T47D (cell line): ENCODE results near the gene NCBP1.

ENCODE experiments used
- DNase-seq, 2 experiments: peaks; one replicate each; pipeline versions ENCODE4 v3.0.0 to v3.0.0-alpha.2; 2011 to 2012; ENCODE audit warnings: low read depth in 1 of 2, low spot score in 1 of 2
- JUND ChIP-seq: IDR thresholded peaks from 2 replicates; pipeline ENCODE4 v1.6.1; 2012; ENCODE audit warnings: low read depth
- in situ Hi-C: cut with HindIII; loops from 2 replicates; pipeline ENCODE4 v1.10.0; 2016; ENCODE audit warnings: low sequenced_read_pairs, low pct_unique_long_range_greater_than_20kb

The NCBP1 gene

DNA sequence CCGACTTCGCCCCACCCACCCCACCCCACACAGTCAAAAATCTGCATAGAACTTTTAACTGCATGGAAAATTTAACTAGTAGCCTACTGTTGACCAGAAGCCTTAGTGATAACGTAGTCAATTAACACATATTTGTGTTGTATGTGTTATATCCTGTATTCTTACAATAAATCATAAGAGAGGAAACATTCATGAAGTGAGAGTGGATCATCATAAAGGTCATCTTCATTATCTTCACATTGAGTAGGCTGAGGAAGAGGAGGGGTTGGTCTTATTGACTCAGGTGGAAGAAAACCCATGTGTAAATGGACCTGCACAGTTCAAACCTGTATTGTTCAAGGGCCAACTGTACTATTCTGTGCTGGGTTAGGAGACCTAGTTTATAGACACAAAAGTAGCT is 32.1 kb downstream of the NCBP1 start:
- in situ Hi-C loops: no loop called here
- no peak for TF ChIP-seq JUND

DNA sequence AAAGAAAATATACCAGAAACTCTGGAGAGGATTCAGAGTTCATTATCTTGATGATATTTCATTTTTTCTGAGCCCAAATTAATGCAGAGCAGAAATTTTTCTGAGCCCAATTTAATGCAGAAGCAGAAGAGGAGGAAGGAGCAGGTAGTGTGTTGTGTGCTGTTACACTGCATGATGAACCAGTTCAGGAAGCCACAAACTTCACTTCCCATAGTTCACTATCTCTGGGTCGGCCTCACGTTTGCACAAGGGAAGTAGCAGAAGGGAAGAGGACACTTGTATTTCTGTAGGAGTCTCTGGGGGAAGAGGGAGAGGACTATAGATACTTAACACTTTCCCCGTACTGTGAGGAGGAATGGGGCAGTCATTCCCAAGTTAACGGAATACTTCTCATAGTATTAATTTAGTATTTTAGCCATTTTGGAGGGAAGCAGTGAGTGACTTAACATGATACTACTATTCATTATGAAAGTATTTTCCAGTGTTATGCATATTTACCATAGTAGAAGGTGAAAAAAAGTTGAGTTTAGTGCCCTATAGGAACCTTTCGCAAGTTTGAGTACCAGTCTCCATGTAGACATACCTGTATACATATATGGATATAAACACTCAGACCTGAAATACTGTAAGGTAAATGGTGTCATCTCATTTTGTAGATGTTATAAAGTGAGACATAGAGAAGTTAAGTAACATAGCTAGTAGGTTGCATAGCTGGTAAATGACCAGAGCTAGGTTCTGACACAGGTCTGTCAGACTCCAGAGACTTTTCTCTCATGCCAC is 33.5 kb downstream of the NCBP1 start:
- DNase-seq: no peak
- in situ Hi-C loops: no loop called here
- no peak for TF ChIP-seq JUND

More for the DNA sequence above, 32.1 kb downstream of the NCBP1 start:
- DNase-seq: no peak

DNA sequence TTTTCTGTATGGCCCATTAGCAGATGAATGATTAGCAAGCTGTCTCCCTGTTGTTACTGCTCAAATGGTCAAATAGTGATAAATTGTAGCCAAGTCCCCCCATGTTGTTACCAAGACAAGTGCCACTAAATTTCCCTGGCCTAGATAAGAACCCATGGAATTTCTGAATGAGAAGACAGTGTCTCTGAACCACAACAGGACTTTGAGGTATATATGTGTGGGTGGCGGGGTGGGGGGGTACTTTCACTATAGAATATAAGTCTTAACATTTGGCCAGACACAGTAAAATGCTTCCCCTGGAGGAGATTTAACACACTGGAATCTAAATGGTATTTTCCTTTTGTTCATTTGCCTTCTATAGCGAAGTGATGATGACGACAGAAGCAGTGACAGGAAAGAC is 34.9 kb downstream of the NCBP1 start:
- no peak for DNase-seq
- no peak for TF ChIP-seq JUND
- in situ Hi-C loops: no loop called here

DNA sequence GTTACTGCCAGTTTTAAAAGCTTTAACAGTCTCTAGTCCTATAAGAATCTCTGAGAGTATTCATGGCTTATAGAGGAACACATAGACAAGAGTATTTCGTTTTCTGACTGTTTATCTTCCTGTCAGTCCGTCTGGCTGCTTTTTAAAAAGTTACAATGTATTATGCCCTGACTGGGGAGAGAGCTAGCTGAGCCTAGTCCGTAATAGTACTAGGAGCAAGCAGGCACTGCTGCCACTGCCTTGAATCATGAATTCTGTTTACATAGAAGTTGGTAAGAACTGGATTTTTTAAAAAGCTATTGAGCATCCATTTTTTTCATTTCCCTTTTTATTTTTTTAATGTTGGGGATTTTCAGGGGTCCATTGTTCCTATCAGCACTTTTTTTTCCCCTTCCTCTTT is 37.0 kb downstream of the NCBP1 start:
- no peak for DNase-seq
- in situ Hi-C loops: no loop called here
- no peak for TF ChIP-seq JUND

DNA sequence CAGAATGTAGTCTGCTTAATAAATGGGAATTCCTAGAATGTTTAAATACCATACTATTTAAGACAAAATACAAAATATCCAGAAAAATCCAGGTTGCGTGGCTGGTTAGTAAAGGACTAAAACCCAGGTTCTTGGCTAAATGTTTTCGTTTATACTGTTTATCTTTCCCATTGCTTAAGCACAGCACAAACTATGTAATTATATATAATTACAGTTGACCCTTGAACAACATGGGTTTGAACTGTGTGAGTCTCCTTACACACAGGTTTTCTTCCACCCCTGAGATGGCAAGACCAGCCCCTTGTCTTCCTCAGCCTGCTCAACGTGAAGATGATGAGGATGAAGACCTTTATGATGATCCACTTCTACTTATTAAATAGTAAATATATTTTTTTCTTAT is 38.8 kb downstream of the NCBP1 start:
- no peak for TF ChIP-seq JUND
- in situ Hi-C loops: no loop called here
- DNase-seq: no peak

DNA sequence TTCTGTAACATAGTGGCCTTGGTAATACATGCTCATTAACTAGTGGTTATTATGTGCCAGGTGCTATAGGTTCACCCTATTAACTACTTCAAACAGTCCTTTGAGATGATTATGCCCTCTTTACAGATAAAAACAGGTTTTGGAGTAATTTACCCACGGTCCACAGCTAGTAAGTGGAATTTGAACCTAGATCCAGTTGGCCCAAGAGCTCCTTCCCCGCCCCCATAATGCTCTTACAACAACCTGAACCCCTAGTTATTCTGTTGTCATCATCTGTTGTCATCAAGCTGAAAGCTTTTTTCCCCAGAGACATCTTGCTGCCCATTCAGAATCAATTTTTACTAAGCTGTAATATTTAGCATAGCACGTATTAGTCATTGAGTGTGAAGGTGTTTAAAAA is 40.3 kb downstream of the NCBP1 start:
- in situ Hi-C loops: no loop called here
- TF ChIP-seq JUND: no peak
- DNase-seq: no peak

DNA sequence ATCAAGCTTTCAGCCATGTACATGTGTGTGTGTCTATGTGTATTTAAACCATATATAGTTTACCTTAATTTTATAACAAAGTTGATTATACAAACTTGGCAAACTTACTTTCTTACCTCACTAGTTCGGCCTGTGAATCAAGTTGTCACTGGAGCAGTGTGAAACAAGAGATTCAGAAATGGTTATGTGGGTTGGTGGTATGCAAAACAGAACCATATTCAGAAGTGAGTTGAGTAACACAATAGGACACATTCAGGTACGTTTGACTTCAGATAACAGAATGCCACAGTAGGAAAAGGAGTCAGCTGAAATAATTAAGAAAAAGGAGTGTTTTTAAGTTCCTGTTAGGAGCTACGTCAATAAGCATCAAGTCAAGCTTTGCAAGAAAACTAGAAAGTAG is 42.0 kb downstream of the NCBP1 start:
- DNase-seq: no peak
- no peak for TF ChIP-seq JUND
- in situ Hi-C loops: no loop called here

DNA sequence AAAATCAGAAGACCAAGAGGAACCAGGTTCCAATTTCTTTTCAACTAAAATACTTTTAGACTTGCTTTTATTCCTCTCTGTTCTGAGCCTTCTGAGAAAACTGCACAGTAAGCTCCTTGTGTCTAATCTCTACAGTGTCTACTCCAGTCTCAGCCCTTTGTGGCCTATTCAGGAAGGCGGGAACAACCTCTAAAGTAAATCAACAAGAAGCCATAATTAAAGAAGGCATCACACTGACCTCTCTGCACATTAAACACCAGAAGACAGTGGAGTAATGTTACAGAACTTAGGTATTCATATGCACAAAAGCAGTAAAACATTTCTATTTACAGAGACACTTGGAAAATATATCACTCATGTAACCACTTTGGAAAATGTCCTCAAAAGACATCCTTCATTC is 48.6 kb downstream of the NCBP1 start:
- TF ChIP-seq JUND: no peak
- no peak for DNase-seq
- in situ Hi-C loops: no loop called here

DNA sequence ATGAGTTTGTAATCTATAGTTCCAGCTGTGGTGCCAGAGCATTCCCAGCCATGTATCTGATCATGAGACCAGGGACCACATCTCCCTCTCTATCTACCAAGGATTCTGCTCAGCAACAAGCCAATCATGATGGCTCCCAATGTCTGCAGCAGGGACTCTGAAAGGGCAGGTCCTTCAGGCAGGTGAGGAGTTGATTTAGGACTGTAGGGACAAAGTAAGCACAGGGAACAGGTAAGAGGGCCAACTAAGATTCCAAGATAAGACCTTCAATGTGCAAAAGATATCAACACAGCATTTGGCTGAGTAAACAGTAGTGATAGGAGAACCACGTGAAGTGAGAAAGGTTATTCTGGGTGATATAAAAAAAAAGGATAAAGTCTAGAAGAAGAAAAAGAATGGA is 55.0 kb downstream of the NCBP1 start:
- in situ Hi-C loops: no loop called here
- no peak for TF ChIP-seq JUND
- DNase-seq: no peak

DNA sequence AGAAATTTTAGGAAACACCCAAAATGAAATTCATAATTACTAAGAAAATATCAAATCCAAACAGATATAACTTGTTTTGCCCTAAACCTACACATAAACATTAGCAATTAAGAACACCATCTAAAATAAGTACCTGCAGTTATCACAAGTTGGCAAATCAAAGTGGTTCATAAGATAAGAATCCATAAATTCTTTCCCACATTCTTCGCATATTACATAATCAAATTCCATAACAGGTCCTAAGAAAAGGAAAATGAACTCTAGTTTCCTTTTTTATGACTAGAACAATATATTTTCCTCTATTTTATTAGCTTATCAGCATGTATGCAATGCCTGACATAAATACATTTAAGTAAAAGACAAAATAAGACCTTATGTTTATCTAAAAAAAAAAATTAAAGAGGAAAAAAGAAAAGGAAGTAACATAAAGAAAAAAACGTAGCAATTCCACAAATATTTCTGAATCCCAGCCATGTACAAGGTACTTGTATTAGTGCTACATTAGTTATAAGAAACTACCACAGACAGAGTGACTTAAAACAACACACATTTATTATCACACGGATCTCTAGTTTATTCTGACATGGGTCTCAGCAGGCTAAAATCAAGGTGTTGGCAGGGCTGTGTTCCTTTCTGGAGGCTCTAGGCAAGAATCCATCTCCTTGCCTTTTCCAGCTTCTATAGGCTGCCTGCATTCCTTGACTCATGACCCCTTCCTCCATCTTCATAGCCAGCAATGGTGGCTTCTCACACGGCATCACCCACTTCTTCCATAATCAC is 56.0 kb downstream of the NCBP1 start:
- DNase-seq: no peak
- TF ChIP-seq JUND: no peak
- in situ Hi-C loops: no loop called here

DNA sequence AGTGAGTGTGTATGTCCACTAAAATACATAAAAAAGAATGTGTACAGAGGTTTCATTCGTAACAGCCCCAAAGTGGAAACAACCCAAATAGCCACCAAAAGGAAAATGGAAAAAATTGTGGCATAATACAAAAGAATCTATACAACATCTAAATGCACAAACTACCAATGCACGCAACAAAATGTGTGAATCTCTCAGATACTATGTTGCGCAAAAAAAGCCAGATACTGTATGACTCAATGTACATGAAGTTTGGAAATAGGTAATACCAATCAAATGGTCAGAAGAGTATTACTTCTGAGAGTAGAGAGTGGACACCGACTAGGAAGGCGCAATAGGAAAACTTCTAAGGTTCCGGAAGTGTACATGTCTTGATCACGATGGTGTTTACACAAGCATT is 61.1 kb downstream of the NCBP1 start:
- in situ Hi-C loops: no loop called here
- no peak for TF ChIP-seq JUND
- no peak for DNase-seq

DNA sequence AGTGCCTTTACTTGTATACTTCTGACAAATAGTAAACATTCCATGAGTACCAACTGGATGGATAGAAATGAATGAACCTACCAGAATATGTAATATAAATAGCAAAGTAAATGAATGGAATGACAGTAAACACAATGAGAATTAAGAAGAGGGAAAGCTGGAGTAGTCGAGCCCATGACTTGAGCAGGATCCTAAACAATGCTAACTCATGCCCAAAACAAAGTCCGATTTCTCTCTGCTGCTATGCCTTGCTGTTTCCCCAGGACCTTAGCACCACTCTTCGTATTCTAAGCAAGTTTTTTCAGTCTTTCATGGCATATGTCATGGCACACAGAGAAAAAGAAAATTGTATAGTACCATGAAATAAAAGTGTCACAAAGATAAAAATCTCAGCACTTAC is 61.8 kb downstream of the NCBP1 start:
- in situ Hi-C loops: no loop called here
- DNase-seq: no peak
- no peak for TF ChIP-seq JUND

DNA sequence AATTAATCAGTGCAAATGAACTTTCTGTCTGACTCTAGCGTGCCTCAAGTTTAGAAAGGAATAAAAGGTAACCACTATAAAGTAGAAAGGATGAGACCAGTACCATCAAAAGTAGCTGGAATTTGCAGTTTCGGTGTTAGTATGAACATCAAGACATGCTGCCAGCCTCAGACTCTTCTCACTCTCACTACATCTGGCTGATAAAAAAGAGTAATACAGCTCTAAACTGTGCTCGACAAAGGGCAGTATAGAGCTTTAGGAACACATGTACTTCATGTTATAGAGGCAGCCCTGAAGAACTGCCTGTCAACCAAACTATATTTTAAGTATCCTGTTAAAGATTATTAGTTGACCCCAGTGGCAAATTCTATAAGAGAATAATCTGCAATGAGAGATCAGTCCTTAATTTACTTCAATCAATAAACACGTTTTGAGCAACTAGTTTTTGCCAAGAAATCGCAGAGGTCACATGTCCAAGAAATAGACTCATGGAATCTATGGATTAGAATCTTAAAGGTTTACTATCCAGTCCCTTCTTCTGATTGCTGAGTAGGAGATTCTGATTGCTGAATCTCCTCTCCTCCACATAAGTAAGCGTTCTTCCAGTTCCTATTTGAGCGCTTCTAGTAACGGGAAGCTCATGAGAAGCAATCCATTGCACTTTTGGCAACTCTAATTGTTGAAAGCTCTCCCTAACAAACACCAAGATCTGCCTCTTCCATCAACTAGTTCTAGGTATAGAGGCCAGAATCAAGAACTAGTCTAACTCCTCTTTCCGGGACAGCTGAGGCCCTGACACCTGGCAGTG is 62.6 kb downstream of the NCBP1 start:
- in situ Hi-C loops: no loop called here
- no peak for DNase-seq
- TF ChIP-seq JUND: no peak
